IgD-negative memory B cell (primary cell): ENCODE data around the gene S100A9. TPM values are rescaled to one million over a fixed set of nuclear protein-coding genes. Genes with fewer than 3 reads are reported as not detected.
"Not testable (repeated sequence)": the region's sequence is repeated elsewhere in the genome, so short reads cannot be mapped to it uniquely, and the experiment has no call there.

Experiments used
- H3K27ac Mint-ChIP-seq, 3 donors: one replicate each; pipeline ENCODE4 v1.8.0; 2020 to 2022; ENCODE audit warnings: mild to moderate bottlenecking in 3 of 3, mixed read lengths in 3 of 3, moderate library complexity in 1 of 3
- H3K27me3 Mint-ChIP-seq: one replicate; pipeline ENCODE4 v1.8.0; 2021; ENCODE audit warnings: mixed read lengths
- H3K36me3 Mint-ChIP-seq: one replicate; pipeline ENCODE4 v1.8.0; 2020; ENCODE audit warnings: mild to moderate bottlenecking, mixed read lengths
- H3K4me1 Mint-ChIP-seq, 3 donors: one replicate each; pipeline ENCODE4 v1.8.0; 2020 to 2022; ENCODE audit warnings: mixed read lengths in 3 of 3, mild to moderate bottlenecking in 1 of 3
- H3K4me3 Mint-ChIP-seq, 4 donors: one replicate each; pipeline ENCODE4 v1.8.0; 2020 to 2022; ENCODE audit warnings: mild to moderate bottlenecking in 4 of 4, mixed read lengths in 4 of 4, moderate library complexity in 3 of 4
- H3K9me3 Mint-ChIP-seq, 3 donors: one replicate each; pipeline ENCODE4 v1.8.0; 2020 to 2021; ENCODE audit warnings: mixed read lengths in 3 of 3, mild to moderate bottlenecking in 1 of 3
- polyA plus RNA-seq: library from polyadenylated mRNA; unstranded; fragments of 300-500 nt; fragmentation: Illumina TruSeq; gene quantifications from one replicate; pipeline ENCODE4 v1.2.3, GENCODE V29; 2021

Gene S100A9
- polyA plus RNA-seq, 1 donor from 2014 or later = 44.6 TPM

DNA sequence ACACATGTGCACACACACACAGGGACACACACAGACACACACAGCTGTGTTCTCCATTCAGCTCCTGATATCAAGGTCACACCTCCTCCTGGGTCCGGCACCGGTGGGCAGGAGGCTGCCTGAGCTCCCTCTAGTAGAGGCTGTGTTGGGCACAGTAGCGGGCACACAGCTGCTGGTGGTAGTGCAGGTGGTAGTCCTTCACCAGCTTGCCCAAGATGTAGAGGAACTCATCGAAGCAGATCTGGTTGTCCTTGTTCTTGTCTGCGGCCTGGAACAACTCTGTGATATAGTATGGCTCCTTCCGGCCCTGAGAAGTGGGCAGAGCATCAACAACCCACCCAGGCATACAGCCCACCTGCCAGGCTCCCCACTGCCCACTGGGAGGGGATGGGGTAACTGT, 38.8 kb downstream of the S100A9 start:
- Mint-ChIP-seq H3K27me3 (peaks cover 15% of the 10 kb centered on the region), H3K4me1 (no peaks in the 10 kb centered on the region), H3K36me3 (peaks cover 2% of the 10 kb centered on the region), H3K9me3 (no peaks in the 10 kb centered on the region), H3K27ac (no peak overlapping the region), H3K4me3 (no peak overlapping the region)

DNA sequence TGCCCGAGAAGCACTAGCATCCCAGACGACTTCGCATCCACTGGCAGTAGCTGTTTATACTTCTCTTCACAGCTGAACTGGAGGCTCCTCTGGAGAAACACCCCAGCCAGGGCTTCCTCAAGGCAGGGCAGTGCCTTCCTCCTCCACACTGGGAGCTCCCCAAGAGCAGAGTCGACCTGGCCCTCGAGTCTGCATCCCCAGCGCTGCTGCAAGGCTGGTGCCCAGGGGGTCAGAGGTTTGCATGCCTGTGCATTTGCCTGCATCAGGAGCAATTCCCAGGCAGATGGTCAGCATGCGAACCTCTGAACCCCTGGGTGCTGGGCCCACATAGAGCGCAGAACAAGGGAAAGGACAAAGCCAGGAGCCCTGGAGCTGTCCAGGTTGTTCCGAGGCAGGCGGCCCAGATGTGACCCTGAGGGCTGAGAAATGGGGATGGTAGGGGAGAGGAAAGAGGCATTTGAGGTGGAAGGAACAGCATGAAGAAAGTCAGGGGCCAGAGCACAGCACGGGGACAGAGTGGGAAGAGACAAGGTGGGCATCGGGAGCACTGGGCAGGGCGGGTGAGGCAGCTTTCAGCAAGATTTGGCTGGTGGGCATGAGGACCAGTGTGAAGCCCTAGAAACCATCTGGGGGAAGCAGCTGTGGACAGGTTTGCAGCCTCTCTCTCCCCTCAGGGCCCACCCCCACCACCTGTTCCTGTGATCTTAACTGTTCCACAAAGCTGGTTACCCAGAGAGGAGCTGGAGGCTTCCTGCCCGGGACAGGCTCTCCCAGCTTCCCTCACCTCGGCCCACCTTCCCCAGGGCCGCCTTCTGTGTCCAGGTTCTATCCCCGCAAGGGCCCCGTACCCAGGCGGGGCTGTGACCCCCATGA, 39.6 kb downstream of the S100A9 start:
- H3K9me3 Mint-ChIP-seq = no peaks in the 10 kb centered on the region
- no peaks in the 10 kb centered on the region for H3K4me1 Mint-ChIP-seq
- no peak overlapping the region for H3K27ac Mint-ChIP-seq
- H3K36me3 Mint-ChIP-seq = peaks cover 2% of the 10 kb centered on the region
- no peak overlapping the region for H3K4me3 Mint-ChIP-seq
- H3K27me3 Mint-ChIP-seq = peaks cover 17% of the 10 kb centered on the region

- H3K27ac Mint-ChIP-seq = no peak overlapping the region
- H3K9me3 Mint-ChIP-seq = no peaks in the 10 kb centered on the region
- no peaks in the 10 kb centered on the region for H3K4me1 Mint-ChIP-seq
- no peak overlapping the region for H3K4me3 Mint-ChIP-seq
- H3K27me3 Mint-ChIP-seq = peaks cover 17% of the 10 kb centered on the region
- peaks cover 2% of the 10 kb centered on the region for H3K36me3 Mint-ChIP-seq
Observed at GRCh38 chr1:153397924-153398651, 40.4 kb downstream of the S100A9 start.

GRCh38 chr1:153399401-153400055, 41.9 kb downstream of the S100A9 start:
- no peak overlapping the region for H3K27ac Mint-ChIP-seq
- peaks cover 2% of the 10 kb centered on the region for H3K36me3 Mint-ChIP-seq
- H3K4me1 Mint-ChIP-seq = no peaks in the 10 kb centered on the region
- no peaks in the 10 kb centered on the region for H3K9me3 Mint-ChIP-seq
- no peak overlapping the region for H3K4me3 Mint-ChIP-seq
- H3K27me3 Mint-ChIP-seq = peaks cover 17% of the 10 kb centered on the region

GRCh38 chr1:153400244-153400643, 42.6 kb downstream of the S100A9 start:
- Mint-ChIP-seq H3K4me3 (no peak overlapping the region), H3K27me3 (peaks cover 16% of the 10 kb centered on the region), H3K4me1 (no peaks in the 10 kb centered on the region), H3K36me3 (peaks cover 2% of the 10 kb centered on the region), H3K9me3 (no peaks in the 10 kb centered on the region), H3K27ac (no peak overlapping the region)

DNA sequence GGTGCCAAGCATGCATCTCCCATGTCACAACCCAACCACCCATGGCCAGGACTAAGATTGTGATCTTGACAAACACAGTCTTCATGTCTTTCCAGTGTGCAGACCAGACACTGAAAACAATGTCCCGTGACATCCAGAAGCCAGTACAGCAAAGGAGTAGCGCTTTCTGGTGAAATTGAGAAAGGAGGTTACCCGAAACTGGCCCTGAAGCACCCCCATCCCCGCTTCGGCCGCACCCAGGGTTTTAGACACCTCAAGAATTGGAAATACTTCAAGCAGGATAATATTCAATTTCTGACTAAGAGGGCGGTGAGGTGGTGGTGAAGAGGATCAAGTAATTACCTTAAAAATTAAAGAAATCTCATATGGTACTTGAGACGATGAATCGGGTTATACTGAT, 43.8 kb downstream of the S100A9 start:
- Mint-ChIP-seq H3K36me3 (no peaks in the 10 kb centered on the region), H3K27me3 (peaks cover 12% of the 10 kb centered on the region), H3K27ac (peak overlapping the region in 1 of 3 donors; percentile 48), H3K4me1 (no peaks in the 10 kb centered on the region), H3K9me3 (no peaks in the 10 kb centered on the region), H3K4me3 (no peak overlapping the region)

DNA sequence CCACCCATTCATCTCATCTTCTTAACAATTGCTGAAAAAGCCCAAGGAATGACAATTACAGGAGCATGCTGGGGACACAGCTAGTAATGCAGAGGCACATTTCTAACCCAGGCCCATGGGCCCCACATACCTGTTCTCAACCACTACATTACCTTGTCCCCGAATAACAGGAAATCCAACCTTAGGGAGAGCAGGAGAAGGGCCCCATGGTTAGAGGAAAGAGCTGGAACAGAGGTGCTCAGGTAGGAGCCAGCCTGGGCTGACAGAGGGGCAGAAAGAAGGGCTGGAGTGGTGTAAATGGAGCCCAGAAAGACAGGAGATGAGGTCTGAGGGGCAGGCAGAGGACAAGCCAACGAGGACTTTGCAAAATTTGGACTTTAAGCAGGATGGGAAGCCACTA, 44.6 kb downstream of the S100A9 start:
- Mint-ChIP-seq H3K27ac (no peak overlapping the region), H3K36me3 (no peaks in the 10 kb centered on the region), H3K9me3 (no peaks in the 10 kb centered on the region), H3K27me3 (peaks cover 15% of the 10 kb centered on the region), H3K4me3 (no peak overlapping the region), H3K4me1 (no peaks in the 10 kb centered on the region)

DNA sequence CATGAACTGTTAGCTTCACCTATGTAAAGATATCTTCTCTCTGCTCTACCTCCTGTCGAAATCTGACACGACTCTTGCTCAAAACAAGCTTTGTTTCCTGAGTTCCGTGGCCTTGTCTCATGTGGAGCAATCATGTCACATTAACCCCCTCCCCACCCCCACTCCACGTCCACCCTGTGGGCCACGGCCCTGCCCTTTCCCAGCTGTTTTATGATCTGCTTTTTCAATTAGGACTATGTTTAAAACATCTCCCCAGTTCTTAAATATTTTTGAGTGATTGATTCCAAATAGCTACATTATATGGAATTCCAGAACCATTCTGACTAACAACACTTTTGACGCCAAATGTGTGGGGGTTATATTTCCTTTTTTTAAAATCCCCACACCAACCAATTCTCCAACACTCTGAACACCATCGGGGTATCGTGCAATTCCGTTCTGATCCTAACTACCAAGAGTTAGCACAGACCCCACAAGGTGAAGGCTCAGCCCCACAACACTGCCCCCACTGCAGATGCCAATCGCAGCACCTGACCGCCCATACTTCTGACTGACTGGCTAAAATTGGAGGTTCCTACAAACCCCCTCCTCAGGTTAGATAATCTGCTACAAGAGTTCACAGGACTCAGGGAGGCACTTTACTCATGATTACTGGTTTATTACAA, 45.9 kb downstream of the S100A9 start:
- no peaks in the 10 kb centered on the region for H3K36me3 Mint-ChIP-seq
- H3K27me3 Mint-ChIP-seq = peaks cover 17% of the 10 kb centered on the region
- no peak overlapping the region for H3K4me3 Mint-ChIP-seq
- no peak overlapping the region for H3K27ac Mint-ChIP-seq
- peaks cover 0 to 4% (median 0%) of the 10 kb centered on the region in 3 donors for H3K9me3 Mint-ChIP-seq
- H3K4me1 Mint-ChIP-seq = no peaks in the 10 kb centered on the region

GRCh38 chr1:153404086-153404635, 46.5 kb downstream of the S100A9 start:
- Mint-ChIP-seq H3K4me1 (no peaks in the 10 kb centered on the region), H3K9me3 (peaks cover 0 to 4% (median 0%) of the 10 kb centered on the region in 3 donors), H3K4me3 (no peak overlapping the region), H3K36me3 (no peaks in the 10 kb centered on the region), H3K27me3 (peaks cover 18% of the 10 kb centered on the region), H3K27ac (no peak overlapping the region)

GRCh38 chr1:153404768-153405167, 47.1 kb downstream of the S100A9 start:
- H3K27me3 Mint-ChIP-seq = peaks cover 18% of the 10 kb centered on the region
- H3K4me3 Mint-ChIP-seq = no peak overlapping the region
- H3K36me3 Mint-ChIP-seq = no peaks in the 10 kb centered on the region
- no peaks in the 10 kb centered on the region for H3K4me1 Mint-ChIP-seq
- no peak overlapping the region for H3K27ac Mint-ChIP-seq
- peaks cover 0 to 4% (median 0%) of the 10 kb centered on the region in 3 donors for H3K9me3 Mint-ChIP-seq

DNA sequence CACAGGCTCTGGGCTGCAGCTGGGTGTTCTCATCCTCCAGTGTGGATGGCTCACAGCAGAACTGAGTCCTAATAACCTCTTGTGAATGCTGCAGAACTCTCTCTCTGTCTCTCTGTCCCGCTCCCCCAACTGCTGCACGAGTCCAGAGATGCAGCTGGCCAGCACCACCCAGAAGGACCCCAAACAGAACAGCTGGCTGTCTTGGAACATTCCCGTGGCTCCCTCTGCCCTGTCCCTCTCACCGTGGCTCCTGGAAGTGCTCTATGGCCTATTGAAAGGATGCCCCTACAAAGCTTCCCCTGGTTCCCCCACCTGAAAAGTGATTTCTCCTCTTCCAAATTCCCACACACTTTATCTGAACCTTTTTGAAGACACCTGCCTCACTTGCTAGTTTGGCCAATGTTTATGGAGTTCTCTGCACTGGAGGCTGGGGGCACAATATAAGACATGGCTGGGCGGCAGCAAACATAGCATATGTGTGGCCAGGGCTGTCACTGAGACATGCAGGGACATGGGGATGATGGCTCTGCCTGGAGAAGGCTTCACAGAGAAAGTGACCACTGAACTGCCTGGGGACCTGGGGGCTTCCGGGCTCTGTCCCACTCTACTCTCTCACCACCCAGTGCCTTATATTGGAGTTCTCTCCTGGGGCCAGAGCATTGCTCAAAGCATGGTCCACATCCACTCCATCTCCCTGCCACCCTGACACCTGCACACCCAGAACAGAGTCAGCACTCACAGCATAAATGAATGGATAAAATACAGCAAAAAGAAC, 48.4 kb downstream of the S100A9 start:
- peaks cover 19% of the 10 kb centered on the region for H3K27me3 Mint-ChIP-seq
- H3K4me3 Mint-ChIP-seq, H3K36me3 Mint-ChIP-seq, H3K4me1 Mint-ChIP-seq, H3K27ac Mint-ChIP-seq, H3K9me3 Mint-ChIP-seq: not testable (repeated sequence)

DNA sequence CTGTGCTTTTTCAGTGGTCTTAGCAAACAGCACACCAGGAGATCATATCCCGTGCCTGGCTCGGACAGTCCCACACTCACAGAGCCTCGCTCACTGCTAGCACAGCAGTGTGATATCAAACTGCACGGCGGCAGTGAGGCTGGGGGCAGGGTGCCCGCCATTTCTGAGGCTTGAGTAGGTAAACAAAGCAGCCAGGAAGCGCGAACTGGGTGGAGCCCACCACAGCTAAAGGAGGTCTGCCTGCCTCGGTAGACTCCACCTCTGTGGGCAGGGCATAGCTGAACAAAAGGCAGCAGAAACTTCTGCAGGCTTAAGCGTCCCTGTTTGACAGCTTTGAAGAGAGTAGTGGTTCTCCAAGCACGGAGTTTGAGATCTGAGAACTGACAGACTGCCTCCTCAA, 49.6 kb downstream of the S100A9 start:
- not testable (repeated sequence) for H3K4me3 Mint-ChIP-seq, H3K9me3 Mint-ChIP-seq

More for the DNA sequence above, 49.6 kb downstream of the S100A9 start:
- peaks cover 16% of the 10 kb centered on the region for H3K27me3 Mint-ChIP-seq
- not testable (repeated sequence) for H3K27ac Mint-ChIP-seq, H3K36me3 Mint-ChIP-seq, H3K4me1 Mint-ChIP-seq
